T-helper 17 cell (primary cell): ENCODE measurements around the gene IQSEC1. TPM values are rescaled to one million over a fixed set of nuclear protein-coding genes. Genes with fewer than 3 reads are reported as not detected.

Experiments used
- ATAC-seq: fragments of 150-1000 bp; cut with Tn5 transposase; 2 replicates; pipeline ENCODE4 v1.10.0; 2021; ENCODE audit warnings: mild to moderate bottlenecking, moderate library complexity
- DNase-seq, 3 donors: peaks; one replicate each; pipeline versions ENCODE4 v3.0.0 to v3.0.0-alpha.2; 2020 to 2021
- H3K9me3 ChIP-seq: one replicate; pipeline ENCODE4 v1.7.0; 2013; ENCODE audit warnings: low read length, mild to moderate bottlenecking; ENCODE audit not compliant: control insufficient read depth, poor library complexity, severe bottlenecking
- H3K27ac Mint-ChIP-seq: one replicate; pipeline ENCODE4 v1.8.0; 2022; ENCODE audit warnings: mild to moderate bottlenecking, moderate library complexity, mixed read lengths
- H3K27me3 Mint-ChIP-seq: one replicate; pipeline ENCODE4 v1.8.0; 2022; ENCODE audit warnings: mixed read lengths
- H3K36me3 Mint-ChIP-seq: one replicate; pipeline ENCODE4 v1.8.0; 2022; ENCODE audit warnings: low read depth, mixed read lengths
- H3K4me1 Mint-ChIP-seq: one replicate; pipeline ENCODE4 v1.8.0; 2022; ENCODE audit warnings: mild to moderate bottlenecking, mixed read lengths
- H3K4me3 Mint-ChIP-seq: one replicate; pipeline ENCODE4 v1.8.0; 2022; ENCODE audit warnings: mild to moderate bottlenecking, moderate library complexity, mixed read lengths
- total RNA-seq, 4 donors: library from RNA in 2 of 4; stranded (reverse) in 2 of 4; gene quantifications; one replicate each; pipeline ENCODE4 v1.2.3 and lab custom pipeline; 2022 to 2026

IQSEC1 gene
- total RNA-seq, 2 donors from 2014 or later: 114 to 128 TPM

DNA sequence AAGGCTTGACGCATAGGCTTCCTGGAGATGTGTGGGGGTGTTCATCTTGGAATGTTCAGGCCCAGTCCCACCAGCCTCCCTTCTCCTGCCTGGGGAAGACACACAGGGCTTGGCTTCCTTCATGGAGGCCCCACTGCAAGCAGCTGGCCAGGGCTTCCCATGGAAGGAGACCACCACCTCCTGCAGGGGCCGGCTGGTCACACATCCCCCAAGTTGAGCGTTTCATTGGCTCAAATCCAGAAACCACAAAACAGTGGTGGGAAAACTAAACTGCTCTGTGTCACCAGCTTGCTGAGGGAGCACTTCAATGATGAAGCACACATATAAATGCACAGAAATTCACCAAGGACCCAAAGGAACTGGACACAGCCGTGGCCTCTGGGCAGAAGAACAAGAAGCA lies 8.3 kb downstream of the IQSEC1 start:
- peak overlapping the region; percentile 19 for H3K27ac Mint-ChIP-seq
- H3K4me3 Mint-ChIP-seq: no peak overlapping the region
- ATAC-seq (no peak), DNase-seq (no peak)
- H3K36me3 Mint-ChIP-seq: no peaks in the 10 kb centered on the region
- H3K9me3 ChIP-seq: no peaks in the 10 kb centered on the region
- no peaks in the 10 kb centered on the region for H3K27me3 Mint-ChIP-seq
- peaks cover 12% of the 10 kb centered on the region for H3K4me1 Mint-ChIP-seq

DNA sequence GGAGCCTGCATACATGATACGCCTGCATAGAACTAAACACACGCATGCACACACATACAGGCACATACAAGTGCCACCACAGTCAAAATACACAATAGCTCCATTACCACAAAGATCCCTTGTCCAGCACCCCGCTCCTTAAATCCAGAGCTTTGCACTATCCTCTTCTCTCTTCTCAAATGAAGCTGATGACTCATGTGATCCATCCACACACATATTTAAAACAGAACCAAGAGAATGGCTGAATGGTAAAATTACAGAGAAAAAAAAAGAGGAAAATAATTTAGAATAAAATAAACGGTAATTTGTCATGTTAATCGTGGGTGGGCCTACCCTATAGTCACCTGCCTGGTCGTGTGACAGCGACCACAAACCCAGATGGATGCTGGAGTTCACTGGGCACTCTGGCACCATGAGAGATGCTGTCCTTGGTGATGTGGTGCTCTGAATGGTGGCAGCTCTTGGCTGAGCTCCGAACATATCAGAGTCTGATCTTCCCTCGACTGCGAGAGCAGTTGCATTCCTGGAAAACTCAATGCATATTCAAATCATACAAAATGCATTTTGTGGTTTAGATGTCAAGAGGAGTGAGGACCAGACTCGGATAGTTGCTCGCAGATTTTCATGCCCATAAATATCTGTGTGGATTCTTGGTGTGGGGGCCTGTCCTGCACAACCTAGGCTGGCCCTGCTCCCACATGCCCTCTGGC lies 8.9 kb downstream of the IQSEC1 start:
- ATAC-seq (no peak), DNase-seq (no peak)
- Mint-ChIP-seq H3K4me3 (no peak overlapping the region), H3K27ac (peak overlapping the region; percentile 19), H3K36me3 (no peaks in the 10 kb centered on the region), H3K27me3 (no peaks in the 10 kb centered on the region), H3K4me1 (peaks cover 13% of the 10 kb centered on the region)
- H3K9me3 ChIP-seq: no peaks in the 10 kb centered on the region

DNA sequence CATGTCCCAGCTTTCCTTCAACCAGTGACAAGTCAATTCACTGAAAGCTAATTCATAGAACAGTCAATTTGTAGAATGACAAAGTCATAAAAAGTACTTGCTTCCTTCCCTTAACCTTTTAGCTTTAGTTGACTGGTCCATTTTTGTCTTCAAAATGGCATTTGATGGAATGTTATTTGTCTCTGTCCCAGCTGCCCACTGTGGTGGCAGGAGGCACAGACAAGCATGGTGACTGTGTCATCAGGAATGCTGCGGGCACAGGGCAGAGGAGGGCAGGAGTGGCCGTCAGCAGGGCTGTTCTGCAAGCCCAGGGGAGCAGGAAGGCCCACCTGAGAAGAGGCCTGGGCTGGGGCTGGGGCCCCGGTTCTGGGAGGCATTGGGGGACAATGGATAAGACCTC lies 10.0 kb downstream of the IQSEC1 start:
- Mint-ChIP-seq H3K4me3 (no peak overlapping the region), H3K36me3 (no peaks in the 10 kb centered on the region), H3K27ac (no peak overlapping the region), H3K4me1 (peaks cover 5% of the 10 kb centered on the region), H3K27me3 (no peaks in the 10 kb centered on the region)
- no peaks in the 10 kb centered on the region for H3K9me3 ChIP-seq
- DNase-seq (no peak), ATAC-seq (no peak)

DNA sequence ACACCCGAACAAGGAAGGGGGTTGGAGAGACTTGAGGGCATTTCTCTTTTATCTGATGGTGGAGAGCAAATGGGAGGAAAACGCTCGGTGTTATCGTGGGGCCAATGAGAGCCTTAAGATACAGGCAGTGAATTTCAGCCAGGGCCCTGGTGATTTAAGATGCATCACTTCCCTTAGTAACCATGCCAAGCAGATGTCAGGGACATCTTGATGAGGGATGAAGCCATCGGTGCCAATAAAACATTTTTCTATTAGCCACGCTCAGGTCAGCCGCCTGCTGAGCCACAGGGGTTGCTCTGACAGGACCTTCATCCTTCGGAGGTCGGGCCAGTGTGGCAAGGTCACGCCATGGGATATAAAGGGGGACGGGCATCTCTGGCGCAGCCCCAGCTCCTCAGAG lies 10.6 kb downstream of the IQSEC1 start:
- Mint-ChIP-seq H3K27me3 (no peaks in the 10 kb centered on the region), H3K4me3 (no peak overlapping the region), H3K4me1 (peaks cover 8% of the 10 kb centered on the region), H3K36me3 (no peaks in the 10 kb centered on the region), H3K27ac (no peak overlapping the region)
- no peak for DNase-seq
- no peaks in the 10 kb centered on the region for H3K9me3 ChIP-seq
- no peak for ATAC-seq

DNA sequence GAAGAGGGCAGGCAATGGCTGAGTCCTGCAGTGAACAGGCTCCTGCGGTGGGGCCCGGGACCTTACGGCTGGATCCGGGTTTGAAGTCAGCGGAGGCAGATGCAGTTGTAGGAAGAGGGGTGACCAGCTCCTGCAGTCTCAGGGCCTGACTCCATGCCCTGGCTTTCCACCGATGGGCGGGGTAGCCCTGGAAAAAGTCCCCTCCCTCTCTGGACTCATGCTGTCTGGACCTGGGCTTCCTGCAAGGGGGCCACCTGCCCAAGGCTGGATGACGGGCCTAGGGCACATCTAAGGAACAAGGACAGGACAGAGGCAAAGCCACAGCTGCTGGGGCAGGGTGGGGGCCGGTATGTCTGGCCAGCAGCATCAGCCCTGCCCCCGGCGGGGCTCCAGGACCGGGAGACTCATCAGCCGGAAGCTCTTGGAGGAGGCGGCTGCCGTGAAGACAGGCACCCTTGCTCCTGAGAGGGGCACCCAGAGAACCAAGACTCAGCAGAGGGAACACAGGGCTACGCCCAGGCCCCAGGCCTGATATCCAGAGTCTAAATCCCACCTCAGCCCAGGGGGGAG lies 12.8 kb downstream of the IQSEC1 start:
- H3K27me3 Mint-ChIP-seq: no peaks in the 10 kb centered on the region
- peaks cover 8% of the 10 kb centered on the region for H3K4me1 Mint-ChIP-seq
- no peak for ATAC-seq
- H3K9me3 ChIP-seq: no peaks in the 10 kb centered on the region
- no peak for DNase-seq
- H3K27ac Mint-ChIP-seq: no peak overlapping the region
- H3K36me3 Mint-ChIP-seq: no peaks in the 10 kb centered on the region
- H3K4me3 Mint-ChIP-seq: no peak overlapping the region

DNA sequence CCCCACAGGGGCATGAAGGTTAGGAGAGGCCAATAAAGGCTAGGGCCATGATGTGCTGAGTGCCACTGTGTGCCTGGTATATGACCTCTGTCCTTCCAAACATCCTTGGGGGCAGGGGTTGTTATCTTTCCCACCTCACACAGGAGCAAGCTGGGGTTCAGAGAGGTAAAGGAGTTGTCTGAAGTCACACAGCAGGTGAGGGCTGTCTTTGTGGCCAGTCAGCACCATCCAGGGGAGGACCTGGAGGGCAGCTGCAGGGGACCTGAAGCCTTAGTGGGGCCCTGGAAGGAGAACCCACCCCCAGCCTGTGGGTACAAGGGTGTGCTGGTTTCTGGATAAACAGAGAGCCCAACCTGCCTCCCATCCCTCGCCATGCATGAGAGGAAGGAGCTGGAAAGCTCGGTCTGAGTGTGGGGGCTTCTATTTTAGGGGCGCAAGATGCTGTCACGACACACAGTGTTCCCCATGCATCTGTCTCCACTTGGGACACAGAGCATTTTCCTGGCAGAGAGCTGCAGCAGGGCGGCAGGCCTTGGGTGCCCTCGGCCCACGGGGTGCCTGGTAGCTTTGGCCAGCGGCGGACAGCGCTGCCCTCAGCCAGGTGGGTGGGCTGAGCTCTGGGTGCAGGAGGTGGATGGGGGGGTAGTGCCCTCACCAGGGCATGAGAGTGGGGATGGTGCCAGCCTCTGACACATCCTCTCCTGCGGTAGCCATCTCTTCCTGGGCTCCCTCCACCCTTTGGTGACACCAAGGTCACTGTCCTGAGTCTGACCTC lies 14.7 kb downstream of the IQSEC1 start:
- H3K9me3 ChIP-seq: no peaks in the 10 kb centered on the region
- Mint-ChIP-seq H3K4me3 (no peak overlapping the region), H3K27ac (no peak overlapping the region), H3K4me1 (peaks cover 8% of the 10 kb centered on the region), H3K27me3 (peaks cover under 1% of the 10 kb centered on the region), H3K36me3 (no peaks in the 10 kb centered on the region)
- DNase-seq (no peak), ATAC-seq (no peak)

DNA sequence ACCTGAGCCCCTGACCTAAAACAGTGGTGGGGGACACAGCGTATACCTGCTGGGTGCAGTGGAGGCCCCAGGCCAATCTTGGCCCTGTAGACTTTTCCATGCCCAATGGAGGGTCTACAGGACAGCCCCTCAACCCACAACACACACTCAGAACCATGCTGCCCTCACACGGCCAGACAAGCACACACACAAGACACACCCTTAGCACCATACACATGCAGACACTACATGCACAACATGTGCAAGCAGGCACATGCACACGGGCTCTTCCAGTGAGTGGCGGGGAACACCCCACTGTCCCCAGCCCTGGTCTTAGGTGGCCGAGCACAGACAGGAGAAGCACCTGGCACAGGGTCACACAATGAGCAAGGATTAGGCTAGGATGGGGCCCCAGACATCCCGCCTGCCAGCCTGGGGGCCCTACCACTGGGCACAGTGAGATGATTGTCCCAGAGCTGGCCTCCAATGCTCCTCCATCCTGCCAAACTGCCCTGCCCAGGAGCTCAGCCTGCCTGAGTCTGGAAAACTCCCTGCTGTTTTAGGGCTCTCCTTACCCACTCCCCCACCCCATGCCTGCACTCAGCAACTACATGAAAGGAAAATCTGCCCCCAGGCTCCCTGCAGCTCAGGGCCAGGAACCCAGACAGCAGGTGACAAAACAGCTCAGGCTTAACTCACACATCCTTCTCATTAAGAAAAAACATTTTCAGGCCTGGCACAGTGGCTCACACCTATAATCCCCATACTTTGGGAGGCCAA lies 15.8 kb downstream of the IQSEC1 start:
- Mint-ChIP-seq H3K27ac (no peak overlapping the region), H3K4me3 (no peak overlapping the region), H3K4me1 (peaks cover 10% of the 10 kb centered on the region), H3K27me3 (peaks cover 6% of the 10 kb centered on the region), H3K36me3 (peaks cover 2% of the 10 kb centered on the region)
- no peaks in the 10 kb centered on the region for H3K9me3 ChIP-seq
- DNase-seq (no peak), ATAC-seq (no peak)

DNA sequence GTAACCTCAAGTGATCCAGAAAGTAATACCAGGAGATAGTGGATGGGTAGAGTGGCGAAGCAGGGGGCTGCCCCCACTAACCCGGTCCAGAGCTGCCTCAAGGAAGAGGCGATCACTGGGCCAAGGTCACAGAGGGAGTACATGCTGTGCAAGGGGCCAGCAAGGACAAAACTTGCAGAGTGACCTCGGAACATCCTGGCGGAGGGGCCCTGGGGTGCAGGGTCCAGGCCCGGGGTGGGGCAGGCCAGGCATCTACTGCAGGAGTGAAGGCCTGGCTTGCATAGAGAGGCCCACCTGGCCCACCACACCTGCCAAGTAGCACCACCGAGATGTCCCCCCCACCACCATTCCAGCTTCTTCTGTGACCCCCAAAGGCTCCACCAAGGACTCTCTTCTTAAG lies 17.6 kb downstream of the IQSEC1 start:
- H3K36me3 Mint-ChIP-seq: peaks cover 2% of the 10 kb centered on the region
- H3K9me3 ChIP-seq: no peaks in the 10 kb centered on the region
- peaks cover 21% of the 10 kb centered on the region for H3K4me1 Mint-ChIP-seq
- DNase-seq (no peak), ATAC-seq (no peak)
- no peak overlapping the region for H3K4me3 Mint-ChIP-seq
- no peak overlapping the region for H3K27ac Mint-ChIP-seq
- peaks cover 6% of the 10 kb centered on the region for H3K27me3 Mint-ChIP-seq

DNA sequence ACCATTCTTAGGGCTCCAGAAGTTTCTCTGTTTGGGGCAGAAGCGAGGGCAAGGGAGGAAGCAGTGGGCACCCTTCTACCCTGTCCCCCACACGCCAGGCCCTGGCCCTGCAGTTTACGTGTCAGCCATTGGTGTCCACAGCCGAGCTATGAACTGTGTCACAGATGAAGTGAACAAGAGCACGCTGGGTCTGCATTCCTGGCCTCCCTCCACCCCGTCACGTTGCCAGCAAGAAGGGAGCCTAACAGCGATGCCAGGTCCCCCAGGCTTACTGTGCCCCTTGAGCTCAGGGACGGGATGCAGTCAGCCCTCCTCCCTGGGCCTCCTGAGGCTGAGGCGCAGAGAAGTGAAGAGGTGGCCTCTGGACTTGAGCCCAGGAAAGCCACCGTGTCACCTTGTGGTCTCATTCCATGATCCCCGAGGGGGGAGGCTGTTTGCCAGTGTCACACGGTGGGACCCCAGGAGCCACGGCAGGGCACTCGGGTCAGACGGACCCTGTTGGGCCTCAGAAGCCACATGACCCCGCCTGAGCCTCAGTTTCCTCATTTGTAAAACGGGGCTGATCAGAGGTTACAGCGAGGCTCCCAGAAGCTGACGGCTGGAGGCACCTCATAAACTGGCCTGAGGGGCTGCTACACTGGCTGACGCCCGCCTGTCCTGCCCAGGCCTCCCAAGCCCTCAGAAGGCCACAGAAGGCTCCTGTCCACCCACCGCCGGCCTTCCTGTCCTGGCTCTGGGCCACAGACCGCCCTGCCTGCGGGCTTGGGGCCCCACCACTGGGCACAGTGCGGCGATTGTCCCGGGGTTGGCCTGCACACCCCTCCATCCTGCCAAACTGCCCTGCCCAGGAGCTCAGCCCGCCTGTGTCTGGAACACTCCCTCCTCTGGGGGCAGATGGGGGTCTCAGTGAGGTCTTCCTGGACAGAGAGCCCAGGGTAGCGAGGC lies 18.6 kb downstream of the IQSEC1 start:
- peaks cover 2% of the 10 kb centered on the region for H3K36me3 Mint-ChIP-seq
- peaks cover 6% of the 10 kb centered on the region for H3K27me3 Mint-ChIP-seq
- no peak overlapping the region for H3K4me3 Mint-ChIP-seq
- H3K27ac Mint-ChIP-seq: no peak overlapping the region
- H3K4me1 Mint-ChIP-seq: peaks cover 18% of the 10 kb centered on the region
- DNase-seq (no peak), ATAC-seq (no peak)
- no peaks in the 10 kb centered on the region for H3K9me3 ChIP-seq

DNA sequence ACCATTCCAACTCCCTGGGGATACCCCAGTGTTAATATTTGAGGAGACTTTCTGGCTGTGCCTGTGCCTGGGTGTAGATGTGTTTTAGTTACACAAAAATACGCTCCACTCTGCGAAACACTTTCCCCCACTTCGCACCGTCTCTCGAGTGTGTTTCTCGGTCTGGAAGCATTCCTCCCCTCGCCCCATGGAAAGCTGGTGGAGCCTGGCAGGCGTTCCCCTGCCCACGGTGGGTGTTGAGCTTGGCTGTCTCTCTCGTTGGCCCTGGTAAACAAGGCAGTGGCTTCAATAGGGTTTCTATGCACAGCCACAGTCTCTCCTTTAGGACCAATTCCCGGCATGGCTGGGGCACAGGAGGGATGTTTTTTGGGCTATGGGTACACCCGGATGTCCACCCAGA lies 19.3 kb downstream of the IQSEC1 start:
- ATAC-seq (no peak), DNase-seq (no peak)
- Mint-ChIP-seq H3K4me3 (no peak overlapping the region), H3K27ac (no peak overlapping the region), H3K4me1 (peaks cover 19% of the 10 kb centered on the region), H3K36me3 (peaks cover 2% of the 10 kb centered on the region), H3K27me3 (peaks cover 6% of the 10 kb centered on the region)
- H3K9me3 ChIP-seq: no peaks in the 10 kb centered on the region

DNA sequence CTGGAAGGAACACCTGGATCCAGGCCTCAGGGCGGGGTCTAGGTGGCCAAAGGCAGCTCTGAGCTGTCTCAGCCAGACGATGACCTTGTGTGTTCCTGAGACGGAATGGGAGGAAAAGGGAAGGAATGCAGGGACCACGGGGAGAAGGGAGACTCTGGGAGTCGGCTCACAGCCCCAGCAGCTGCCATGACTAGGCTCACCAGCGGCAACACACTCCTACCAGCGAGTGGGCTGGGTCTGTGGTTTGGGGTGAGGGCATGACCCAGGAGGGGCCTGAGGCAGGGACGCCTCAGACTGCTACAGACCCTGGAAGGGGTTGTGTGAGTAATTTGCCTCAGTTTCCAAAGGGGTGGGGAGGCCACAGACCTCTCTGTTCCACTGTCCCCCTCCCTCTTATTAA lies 19.8 kb downstream of the IQSEC1 start:
- H3K9me3 ChIP-seq: no peaks in the 10 kb centered on the region
- Mint-ChIP-seq H3K4me3 (no peak overlapping the region), H3K36me3 (peaks cover 2% of the 10 kb centered on the region), H3K27ac (no peak overlapping the region), H3K4me1 (peaks cover 19% of the 10 kb centered on the region), H3K27me3 (peaks cover 6% of the 10 kb centered on the region)
- ATAC-seq (no peak), DNase-seq (no peak)

DNA sequence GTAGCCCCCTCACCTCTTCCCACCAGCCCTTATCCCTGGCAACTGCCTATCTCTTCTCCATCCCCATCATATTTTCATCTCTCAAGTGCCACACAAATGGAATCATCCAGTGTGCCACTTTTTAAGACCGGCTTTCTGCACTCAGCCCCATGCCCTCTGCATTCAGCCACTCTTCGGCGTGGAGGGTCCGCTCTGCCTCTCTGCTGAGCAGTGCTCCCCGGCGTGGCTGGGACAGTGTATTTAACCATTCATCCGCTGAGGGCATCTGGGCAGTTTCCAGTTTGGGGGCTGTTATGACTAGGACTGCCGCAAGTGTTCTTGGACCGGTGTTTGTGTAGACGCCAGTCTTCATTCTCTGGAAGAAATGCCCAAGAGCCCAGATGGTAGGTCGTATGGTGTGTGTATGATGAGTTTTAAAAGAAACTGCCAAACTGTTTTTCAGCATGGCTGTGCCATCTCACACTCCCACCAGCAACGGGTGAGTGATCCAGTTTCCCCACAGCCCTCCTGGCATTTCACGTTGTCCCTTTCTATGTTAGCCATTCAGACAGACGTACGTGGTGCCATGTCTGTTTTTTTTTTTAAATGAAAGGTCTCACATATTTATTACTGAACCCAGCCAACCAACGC lies 20.9 kb downstream of the IQSEC1 start:
- no peak for DNase-seq
- Mint-ChIP-seq H3K4me3 (no peak overlapping the region), H3K27ac (no peak overlapping the region), H3K27me3 (peaks cover 6% of the 10 kb centered on the region), H3K36me3 (peaks cover 2% of the 10 kb centered on the region), H3K4me1 (peaks cover 16% of the 10 kb centered on the region)
- no peaks in the 10 kb centered on the region for H3K9me3 ChIP-seq
- ATAC-seq: no peak
